Esophagus squamous epithelium (tissue), 5 donors: ENCODE results near the gene MEF2B. TPM values are rescaled to one million over a fixed set of nuclear protein-coding genes. Genes with fewer than 3 reads are reported as not detected.

Experiments used
- DNase-seq: peaks from one replicate; lab custom pipeline; 2025; lab: John Stamatoyannopoulos, UW
- H3K27ac ChIP-seq, 4 donors: fragments of 200-600 bp; sonication (generic); one replicate each; pipeline ENCODE4 v1.5.1; 2016 to 2019; ENCODE audit warnings: mild to moderate bottlenecking in 1 of 4
- H3K27me3 ChIP-seq, 4 donors: fragments of 200-600 bp; sonication (generic); 1 replicate in 3 of 4; 2 replicates in 1 of 4; pipeline versions ENCODE4 v1.5.1 to v1.6.0; 2017 to 2021; ENCODE audit warnings: antibody characterized with exemption in 1 of 4
- H3K36me3 ChIP-seq, 3 donors: fragments of 200-600 bp; sonication (generic); one replicate each; pipeline ENCODE4 v1.5.1; 2016 to 2019
- H3K4me1 ChIP-seq, 3 donors: fragments of 200-600 bp; sonication (generic); one replicate each; pipeline ENCODE4 v1.5.1; 2017 to 2019
- H3K4me3 ChIP-seq, 4 donors: fragments of 200-600 bp; sonication (generic); 1 replicate in 3 of 4; 2 replicates in 1 of 4; pipeline ENCODE4 v1.5.1; 2016 to 2019; ENCODE audit warnings: mild to moderate bottlenecking in 2 of 4, moderate library complexity in 1 of 4
- H3K9me3 ChIP-seq, 3 donors: fragments of 200-600 bp; sonication (generic); one replicate each; pipeline ENCODE4 v1.5.1; 2016 to 2019
- POLR2A ChIP-seq, 4 donors: fragments of 450-650 bp; IDR thresholded peaks; one replicate each; pipeline ENCODE4 v1.6.1; 2017; ENCODE audit warnings: antibody characterized with exemption in 4 of 4, mild to moderate bottlenecking in 4 of 4, moderate library complexity in 3 of 4
- WGBS, 2 donors: methylation state at CpG; one replicate each; pipeline ENCODE4 v1.1.5; 2018; 5-methylcytosine and 5-hydroxymethylcytosine counted together
- intact Hi-C: fragments of 100-400 bp; cut with DNase I; formaldehyde crosslinking; loops from one replicate; pipeline ENCODE4 v1.15.0; 2022
- total RNA-seq, 4 donors: library from RNA; depleted of rRNA; stranded (reverse); fragments of >200 nt; gene quantifications; one replicate each; pipeline ENCODE4 v1.1.0, GENCODE V29; 2016
- TF ChIP-seq, protein P1 (sequence below), 6 experiments: fragments of 450-650 bp in 4 of 6; fragments of 200-600 bp in 2 of 6; sonication (generic) in 2 of 6; IDR thresholded peaks; one replicate each; pipeline ENCODE4 v1.5.1; 2016 to 2019; ENCODE audit warnings: antibody characterized with exemption in 6 of 6, mild to moderate bottlenecking in 4 of 6, moderate library complexity in 4 of 6
- donor health status: DM: yes; HTN: yes; CAD: no.

Gene MEF2B
- total RNA-seq, 4 donors from 2014 or later: 0.70 TPM; not detected in 3

DNA sequence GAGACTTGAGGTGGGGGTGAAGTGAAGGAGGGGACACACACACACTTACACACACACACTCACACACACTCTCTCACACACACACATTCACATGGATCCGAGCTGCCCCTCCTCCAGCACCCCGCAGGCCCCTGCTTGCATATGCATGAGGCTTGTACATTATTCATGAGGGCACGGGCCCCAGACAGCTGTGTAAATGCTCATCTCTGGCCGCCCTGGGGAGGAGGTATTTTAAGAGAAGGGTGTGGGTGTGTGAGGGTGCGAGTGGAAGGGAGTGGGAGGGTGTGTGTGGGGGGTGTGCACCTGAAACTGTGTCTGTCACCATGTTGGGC, 44.1 kb upstream of the MEF2B start:
- Histone ChIP-seq H3K27me3 (peaks cover 0 to 96% (median 13%) of the 10 kb centered on the region in 4 donors), H3K36me3 (no peaks in the 10 kb centered on the region), H3K9me3 (no peaks in the 10 kb centered on the region), H3K4me3 (no peak overlapping the region), H3K4me1 (no peaks in the 10 kb centered on the region), H3K27ac (no peak overlapping the region)
- intact Hi-C loops: no loop called here
- DNase-seq: no peak
- no peak for TF ChIP-seq POLR2A (IDR thresholded peaks at IDR 0.05)
- TF ChIP-seq, protein P1, sequence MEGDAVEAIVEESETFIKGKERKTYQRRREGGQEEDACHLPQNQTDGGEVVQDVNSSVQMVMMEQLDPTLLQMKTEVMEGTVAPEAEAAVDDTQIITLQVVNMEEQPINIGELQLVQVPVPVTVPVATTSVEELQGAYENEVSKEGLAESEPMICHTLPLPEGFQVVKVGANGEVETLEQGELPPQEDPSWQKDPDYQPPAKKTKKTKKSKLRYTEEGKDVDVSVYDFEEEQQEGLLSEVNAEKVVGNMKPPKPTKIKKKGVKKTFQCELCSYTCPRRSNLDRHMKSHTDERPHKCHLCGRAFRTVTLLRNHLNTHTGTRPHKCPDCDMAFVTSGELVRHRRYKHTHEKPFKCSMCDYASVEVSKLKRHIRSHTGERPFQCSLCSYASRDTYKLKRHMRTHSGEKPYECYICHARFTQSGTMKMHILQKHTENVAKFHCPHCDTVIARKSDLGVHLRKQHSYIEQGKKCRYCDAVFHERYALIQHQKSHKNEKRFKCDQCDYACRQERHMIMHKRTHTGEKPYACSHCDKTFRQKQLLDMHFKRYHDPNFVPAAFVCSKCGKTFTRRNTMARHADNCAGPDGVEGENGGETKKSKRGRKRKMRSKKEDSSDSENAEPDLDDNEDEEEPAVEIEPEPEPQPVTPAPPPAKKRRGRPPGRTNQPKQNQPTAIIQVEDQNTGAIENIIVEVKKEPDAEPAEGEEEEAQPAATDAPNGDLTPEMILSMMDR (IDR thresholded peaks at IDR 0.05): no peak
- whole genome bisulfite sequencing, 2 donors: 0% methylated on average over 3 of the region's 5 CpGs

DNA sequence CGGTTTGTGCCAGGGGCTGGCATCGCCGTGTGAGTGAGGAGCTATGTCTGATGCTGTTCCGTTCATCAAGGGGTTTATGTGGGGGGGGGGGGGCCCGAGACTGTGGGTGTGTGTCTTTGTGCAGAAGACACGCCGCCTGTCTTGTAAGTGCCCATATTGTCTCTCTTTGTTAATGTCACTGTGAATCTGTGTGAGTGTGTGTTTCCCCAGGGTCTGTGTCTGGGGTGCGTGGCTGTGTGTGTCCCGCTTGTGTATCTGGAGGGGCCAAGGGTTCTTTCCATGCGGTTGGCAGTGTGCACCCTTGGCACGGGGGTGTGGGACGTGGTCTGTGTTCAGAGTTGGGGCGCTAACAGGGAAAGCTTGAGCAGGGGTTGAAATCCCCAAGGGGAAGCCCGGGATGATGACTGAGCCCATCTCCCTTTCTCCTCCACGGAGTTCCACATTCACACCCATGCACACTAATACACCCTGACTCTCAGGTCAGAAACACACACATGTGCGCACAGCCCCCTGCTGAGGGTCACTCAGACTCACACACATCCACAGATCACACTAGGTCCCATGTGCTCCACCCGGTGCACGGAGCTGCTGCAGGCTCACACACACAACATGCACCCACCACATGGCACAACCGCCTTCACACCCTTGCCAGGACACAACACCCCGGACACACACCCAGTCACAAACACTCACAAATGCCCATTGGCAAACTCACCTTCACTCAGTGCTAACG, 43.5 kb upstream of the MEF2B start:
- intact Hi-C loops: no loop called here
- H3K4me1 ChIP-seq: no peaks in the 10 kb centered on the region
- TF ChIP-seq, protein P1 (IDR thresholded peaks at IDR 0.05): no peak
- TF ChIP-seq POLR2A (IDR thresholded peaks at IDR 0.05): no peak
- no peaks in the 10 kb centered on the region for H3K9me3 ChIP-seq
- no peak overlapping the region for H3K27ac ChIP-seq
- no peak overlapping the region for H3K4me3 ChIP-seq
- no peaks in the 10 kb centered on the region for H3K36me3 ChIP-seq
- H3K27me3 ChIP-seq: peaks cover 0 to 96% (median 13%) of the 10 kb centered on the region in 4 donors
- WGBS, 2 donors: 34 to 37% methylated on average over 8 to 14 of the region's 21 CpGs
- DNase-seq: no peak

DNA sequence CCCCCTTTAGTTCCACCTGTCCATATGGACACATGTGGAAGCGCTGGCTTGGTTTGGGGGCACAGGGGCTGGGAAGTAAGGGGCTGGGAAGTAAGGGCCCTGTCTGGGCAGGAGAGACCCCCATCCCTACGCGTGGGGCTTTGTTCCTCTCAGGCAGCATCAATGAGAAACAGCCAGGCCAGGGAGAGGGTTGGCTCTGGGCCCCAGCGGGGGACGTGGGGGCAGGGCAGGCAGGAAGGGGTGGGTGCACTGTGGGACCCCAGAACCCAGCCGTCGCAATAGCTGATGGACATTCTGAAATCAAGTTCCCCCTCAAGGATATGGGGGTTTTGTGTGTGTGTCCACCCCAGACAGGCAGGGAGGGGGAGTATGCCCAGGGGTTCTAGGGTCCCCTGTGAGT, 42.9 kb upstream of the MEF2B start:
- H3K27ac ChIP-seq: no peak overlapping the region
- H3K9me3 ChIP-seq: no peaks in the 10 kb centered on the region
- no peaks in the 10 kb centered on the region for H3K4me1 ChIP-seq
- peaks cover 0 to 100% (median 15%) of the 10 kb centered on the region in 4 donors for H3K27me3 ChIP-seq
- TF ChIP-seq, protein P1 (IDR thresholded peaks at IDR 0.05): no peak
- no peak for TF ChIP-seq POLR2A (IDR thresholded peaks at IDR 0.05)
- intact Hi-C loops: no loop called here
- H3K4me3 ChIP-seq: no peak overlapping the region
- WGBS, 2 donors: 6 to 26% methylated on average over 4 to 6 of the region's 7 CpGs
- DNase-seq: no peak
- no peaks in the 10 kb centered on the region for H3K36me3 ChIP-seq

DNA sequence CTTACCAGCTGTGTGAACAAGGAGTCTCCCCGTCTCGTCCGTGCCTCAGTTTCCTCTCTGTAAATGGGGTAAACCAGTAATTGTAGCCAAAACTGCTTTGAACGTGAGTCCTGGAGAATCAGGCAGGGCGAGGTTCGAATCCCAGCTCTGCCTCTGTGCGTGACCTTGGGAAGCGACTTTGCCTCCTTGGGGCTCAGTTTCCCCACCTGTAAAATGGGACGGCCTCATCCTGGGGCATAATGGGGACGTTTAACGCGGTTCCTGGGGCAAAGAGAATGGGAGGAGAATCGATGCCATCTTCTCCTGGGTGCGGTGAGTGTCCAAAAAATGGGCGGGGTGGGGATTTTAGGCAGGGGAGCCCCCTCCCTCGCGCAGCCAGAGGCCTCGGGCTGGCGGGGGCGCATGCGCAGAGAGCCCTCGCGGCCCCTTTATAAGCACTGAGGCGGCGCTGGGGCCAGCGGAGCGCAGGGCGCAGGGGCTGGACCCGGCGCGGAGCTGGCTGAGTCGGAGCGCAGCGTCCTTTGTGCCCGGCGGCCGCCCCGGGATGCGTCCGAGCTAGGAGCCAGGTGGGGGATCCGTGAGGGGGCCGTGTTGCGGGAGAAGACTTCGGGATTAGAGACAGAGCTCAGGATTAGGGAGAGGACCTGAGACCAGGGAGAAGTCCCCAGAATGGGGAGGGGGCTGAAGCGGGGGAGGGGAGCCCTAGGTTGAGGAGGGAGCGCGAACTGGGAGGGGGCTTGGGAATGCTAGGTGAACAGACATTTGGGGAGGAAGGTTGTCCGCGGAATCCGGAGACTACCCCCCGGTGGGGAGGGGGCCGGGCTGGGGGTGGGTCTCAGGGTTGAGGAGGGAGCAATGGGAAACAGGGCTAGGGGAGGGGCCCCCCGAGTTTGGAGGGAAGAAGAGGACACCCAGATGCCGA, 41.7 kb upstream of the MEF2B start, which contains the start of gene NCAN:
Gene NCAN, plus strand, starts transcription at position 460 of the 922 bp plus-strand sequence. CDS start 4,996 bp downstream, outside the sequence.
- intact Hi-C loops: no loop called here
- no peak within 1 kb of the TSS for H3K4me3 ChIP-seq

More for the DNA sequence above, 41.7 kb upstream of the MEF2B start, which contains the start of gene NCAN:
- Histone ChIP-seq H3K4me1 (peaks cover 0 to 5% (median 0%) of the 10 kb centered on the region in 3 donors), H3K27me3 (peaks cover 0 to 99% (median 15%) of the 10 kb centered on the region in 4 donors), H3K9me3 (no peaks in the 10 kb centered on the region), H3K27ac (no peak within 1 kb of the TSS), H3K36me3 (no peaks in the 10 kb centered on the region)
- 2 to 21% methylated on average over 15 to 25 of the region's 54 CpGs for WGBS, 2 donors
- TF ChIP-seq, protein P1 (IDR thresholded peaks at IDR 0.05): no peak
- no peak for DNase-seq
